ENCODE measurements around the gene TMEM88. TPM values are rescaled to one million over a fixed set of nuclear protein-coding genes. Genes with fewer than 3 reads are reported as not detected.
"Not testable (repeated sequence)": the region's sequence is repeated elsewhere in the genome, so short reads cannot be mapped to it uniquely, and the experiment has no call there.

The TMEM88 gene
- total RNA-seq, 1 donor = 0.36 TPM

- Histone ChIP-seq H2AFZ (ENCODE audit: low read length) (peak overlapping the region; percentile 95), H3K36me3 (ENCODE audit: insufficient read depth, low read length) (peaks cover 7% of the 10 kb centered on the region), H3K4me1 (ENCODE audit: insufficient read depth, low read length) (peaks cover 29% of the 10 kb centered on the region), H3K27ac (ENCODE audit: low read depth, low read length) (peak overlapping the region; percentile 86), H3K79me2 (ENCODE audit: insufficient read depth, low read length) (peaks cover 30% of the 10 kb centered on the region), H3K27me3 (ENCODE audit: insufficient read depth, low read length) (no peaks in the 10 kb centered on the region), H4K20me1 (ENCODE audit: insufficient read depth, low read length) (peaks cover 10% of the 10 kb centered on the region), H3K4me3 (ENCODE audit: insufficient read depth, low read length) (peak overlapping the region; percentile 83), H3K9me3 (ENCODE audit: low read depth, low read length) (no peaks in the 10 kb centered on the region), H3K4me2 (ENCODE audit: insufficient read depth, low read length) (peak overlapping the region; percentile 83)
- no peak for DNase-seq (ENCODE audit: insufficient read length, low spot score, missing footprints)
- TF ChIP-seq, protein P1, sequence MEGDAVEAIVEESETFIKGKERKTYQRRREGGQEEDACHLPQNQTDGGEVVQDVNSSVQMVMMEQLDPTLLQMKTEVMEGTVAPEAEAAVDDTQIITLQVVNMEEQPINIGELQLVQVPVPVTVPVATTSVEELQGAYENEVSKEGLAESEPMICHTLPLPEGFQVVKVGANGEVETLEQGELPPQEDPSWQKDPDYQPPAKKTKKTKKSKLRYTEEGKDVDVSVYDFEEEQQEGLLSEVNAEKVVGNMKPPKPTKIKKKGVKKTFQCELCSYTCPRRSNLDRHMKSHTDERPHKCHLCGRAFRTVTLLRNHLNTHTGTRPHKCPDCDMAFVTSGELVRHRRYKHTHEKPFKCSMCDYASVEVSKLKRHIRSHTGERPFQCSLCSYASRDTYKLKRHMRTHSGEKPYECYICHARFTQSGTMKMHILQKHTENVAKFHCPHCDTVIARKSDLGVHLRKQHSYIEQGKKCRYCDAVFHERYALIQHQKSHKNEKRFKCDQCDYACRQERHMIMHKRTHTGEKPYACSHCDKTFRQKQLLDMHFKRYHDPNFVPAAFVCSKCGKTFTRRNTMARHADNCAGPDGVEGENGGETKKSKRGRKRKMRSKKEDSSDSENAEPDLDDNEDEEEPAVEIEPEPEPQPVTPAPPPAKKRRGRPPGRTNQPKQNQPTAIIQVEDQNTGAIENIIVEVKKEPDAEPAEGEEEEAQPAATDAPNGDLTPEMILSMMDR (IDR thresholded peaks at IDR 0.05; ENCODE audit: extremely low read depth, low read depth, low read length) = no peak
Observed at GRCh38 chr17:7859028-7859427, 4.2 kb downstream of the TMEM88 start.

DNA sequence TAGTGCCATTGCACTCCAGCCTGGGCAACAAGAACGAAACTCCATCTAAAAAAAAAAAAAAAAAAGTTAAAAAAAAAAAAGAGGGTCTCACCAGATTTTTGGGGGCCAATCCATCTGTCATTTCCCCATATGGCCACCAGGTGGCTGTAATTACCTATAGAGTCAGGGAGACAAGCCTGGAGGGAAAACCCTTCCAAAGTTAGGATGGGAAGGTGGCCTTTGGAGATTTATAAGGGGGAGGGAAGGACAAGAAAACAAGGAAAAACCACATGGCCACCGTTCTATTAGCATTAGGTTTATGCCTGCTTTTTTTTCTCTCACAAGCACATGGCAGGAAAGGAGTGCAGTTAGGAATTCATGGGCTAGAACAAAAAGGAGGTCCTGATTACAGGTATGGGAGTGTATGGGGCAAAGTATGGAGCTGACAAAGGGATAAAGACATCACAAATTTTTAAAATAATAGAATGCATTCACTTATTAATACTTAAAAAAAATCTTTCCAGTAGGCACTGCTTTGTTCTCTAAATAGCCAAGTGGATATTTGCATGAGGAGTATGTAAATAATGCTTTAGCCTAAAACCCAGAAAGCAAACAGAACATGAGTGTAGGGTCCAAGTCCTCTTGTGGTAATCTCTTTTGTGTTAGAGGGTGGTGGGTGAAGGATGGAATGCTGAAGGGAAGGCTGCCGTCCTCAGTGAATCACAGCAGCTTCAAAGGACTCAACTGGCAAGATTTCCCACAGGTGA is 8.0 kb downstream of the TMEM88 start:
- H3K36me3 ChIP-seq (ENCODE audit: insufficient read depth, low read length) = peaks cover 15% of the 10 kb centered on the region
- DNase-seq (ENCODE audit: insufficient read length, low spot score, missing footprints) = peak; percentile 84

GRCh38 chr17:7864384-7864783 is 9.5 kb downstream of the TMEM88 start:
- H3K27ac ChIP-seq (ENCODE audit: low read depth, low read length); DNase-seq (ENCODE audit: insufficient read length, low spot score, missing footprints); H2AFZ ChIP-seq (ENCODE audit: low read length); H3K4me3 ChIP-seq (ENCODE audit: insufficient read depth, low read length); H3K9me3 ChIP-seq (ENCODE audit: low read depth, low read length); H3K4me1 ChIP-seq (ENCODE audit: insufficient read depth, low read length); H3K27me3 ChIP-seq (ENCODE audit: insufficient read depth, low read length); H4K20me1 ChIP-seq (ENCODE audit: insufficient read depth, low read length); H3K4me2 ChIP-seq (ENCODE audit: insufficient read depth, low read length): not testable (repeated sequence)
- peaks cover 15% of the 10 kb centered on the region for H3K36me3 ChIP-seq (ENCODE audit: insufficient read depth, low read length)
- peaks cover 16% of the 10 kb centered on the region for H3K79me2 ChIP-seq (ENCODE audit: insufficient read depth, low read length)

More for the DNA sequence above, 8.0 kb downstream of the TMEM88 start:
- H3K27me3 ChIP-seq (ENCODE audit: insufficient read depth, low read length) = no peaks in the 10 kb centered on the region
- H2AFZ ChIP-seq (ENCODE audit: low read length) = no peak overlapping the region
- H3K4me2 ChIP-seq (ENCODE audit: insufficient read depth, low read length) = no peak overlapping the region
- H3K4me3 ChIP-seq (ENCODE audit: insufficient read depth, low read length) = no peak overlapping the region
- H3K4me1 ChIP-seq (ENCODE audit: insufficient read depth, low read length) = peaks cover 9% of the 10 kb centered on the region
- TF ChIP-seq, protein P1 (IDR thresholded peaks at IDR 0.05; ENCODE audit: extremely low read depth, low read depth, low read length) = peak; percentile 63
- no peaks in the 10 kb centered on the region for H3K9me3 ChIP-seq (ENCODE audit: low read depth, low read length)
- peaks cover 30% of the 10 kb centered on the region for H3K79me2 ChIP-seq (ENCODE audit: insufficient read depth, low read length)
- H3K27ac ChIP-seq (ENCODE audit: low read depth, low read length) = no peak overlapping the region
- H4K20me1 ChIP-seq (ENCODE audit: insufficient read depth, low read length) = peaks cover 3% of the 10 kb centered on the region

GRCh38 chr17:7864995-7865650 is 10.3 kb downstream of the TMEM88 start:
- Histone ChIP-seq H4K20me1 (ENCODE audit: insufficient read depth, low read length) (peaks cover 3% of the 10 kb centered on the region), H3K4me1 (ENCODE audit: insufficient read depth, low read length) (no peaks in the 10 kb centered on the region), H3K9me3 (ENCODE audit: low read depth, low read length) (no peaks in the 10 kb centered on the region), H3K36me3 (ENCODE audit: insufficient read depth, low read length) (peaks cover 11% of the 10 kb centered on the region), H2AFZ (ENCODE audit: low read length) (no peak overlapping the region), H3K4me2 (ENCODE audit: insufficient read depth, low read length) (no peak overlapping the region), H3K79me2 (ENCODE audit: insufficient read depth, low read length) (peaks cover 11% of the 10 kb centered on the region), H3K27me3 (ENCODE audit: insufficient read depth, low read length) (no peaks in the 10 kb centered on the region), H3K27ac (ENCODE audit: low read depth, low read length) (no peak overlapping the region), H3K4me3 (ENCODE audit: insufficient read depth, low read length) (no peak overlapping the region)
- no peak for DNase-seq (ENCODE audit: insufficient read length, low spot score, missing footprints)
- TF ChIP-seq, protein P1 (IDR thresholded peaks at IDR 0.05; ENCODE audit: extremely low read depth, low read depth, low read length) = no peak
